Activated naive CD4-positive, alpha-beta T cell treated with anti-CD3 and anti-CD28 coated beads, Interleukin-2, amount 10 ng/mL, durations not matched to agents 7 days and 5 days (primary cell): ENCODE data around the gene SHROOM2.
A peak's percentile ranks its signal among the peaks of the same experiment; 100 is the strongest.

Experiments
- CTCF ChIA-PET: fragments of 350-600 bp; sonication (Branson Sonifier 250); formaldehyde crosslinking; loops from one replicate; lab custom pipeline; 2021; ENCODE audit warnings: antibody characterized with exemption; lab: Charles Lee
- DNase-seq: peaks from one replicate; pipeline ENCODE4 v3.0.0-alpha.2; 2020
- H3K27ac Mint-ChIP-seq: one replicate; pipeline ENCODE4 v1.8.0; 2021; ENCODE audit warnings: mild to moderate bottlenecking, moderate library complexity, mixed read lengths
- H3K27me3 Mint-ChIP-seq: one replicate; pipeline ENCODE4 v1.8.0; 2021; ENCODE audit warnings: mild to moderate bottlenecking, mixed read lengths
- H3K36me3 Mint-ChIP-seq: one replicate; pipeline ENCODE4 v1.8.0; 2021; ENCODE audit warnings: mixed read lengths
- H3K4me1 Mint-ChIP-seq: one replicate; pipeline ENCODE4 v1.8.0; 2021; ENCODE audit warnings: mixed read lengths
- H3K4me3 Mint-ChIP-seq: one replicate; pipeline ENCODE4 v1.8.0; 2021; ENCODE audit warnings: mild to moderate bottlenecking, moderate library complexity, mixed read lengths
- H3K9me3 Mint-ChIP-seq: one replicate; pipeline ENCODE4 v1.8.0; 2021; ENCODE audit warnings: mixed read lengths

The SHROOM2 gene

GRCh38 chrX:9875801-9876200 lies 89.6 kb downstream of the SHROOM2 start:
- Mint-ChIP-seq H3K9me3 (no peaks in the 10 kb centered on the region), H3K36me3 (no peaks in the 10 kb centered on the region), H3K4me1 (peaks cover 10% of the 10 kb centered on the region), H3K27ac (no peak overlapping the region), H3K27me3 (peaks cover 15% of the 10 kb centered on the region), H3K4me3 (no peak overlapping the region)
- CTCF ChIA-PET, result interaction anchor here (1.3 kb wide), 1 partner anchor 245 kb away, joined by 5 read pairs; no protein-coding TSS in a partner anchor
- no peak for DNase-seq

GRCh38 chrX:9876201-9876600 lies 90.0 kb downstream of the SHROOM2 start:
- peaks cover 10% of the 10 kb centered on the region for H3K4me1 Mint-ChIP-seq
- H3K27ac Mint-ChIP-seq, result no peak overlapping the region
- H3K27me3 Mint-ChIP-seq, result peaks cover 16% of the 10 kb centered on the region
- no peak for DNase-seq
- H3K36me3 Mint-ChIP-seq, result no peaks in the 10 kb centered on the region
- H3K9me3 Mint-ChIP-seq, result no peaks in the 10 kb centered on the region
- H3K4me3 Mint-ChIP-seq, result no peak overlapping the region
- CTCF ChIA-PET, result interaction anchor here (1.0 to 1.3 kb wide), 2 partner anchors 11 to 244 kb away, joined by 3 to 5 read pairs; no protein-coding TSS in a partner anchor

- CTCF ChIA-PET, result interaction anchor here (0.9 kb wide), 1 partner anchor 119 kb away, joined by 3 read pairs; no protein-coding TSS in a partner anchor
These were observed 92.1 kb downstream of the SHROOM2 start for GRCh38 chrX:9878146-9878820.

DNA sequence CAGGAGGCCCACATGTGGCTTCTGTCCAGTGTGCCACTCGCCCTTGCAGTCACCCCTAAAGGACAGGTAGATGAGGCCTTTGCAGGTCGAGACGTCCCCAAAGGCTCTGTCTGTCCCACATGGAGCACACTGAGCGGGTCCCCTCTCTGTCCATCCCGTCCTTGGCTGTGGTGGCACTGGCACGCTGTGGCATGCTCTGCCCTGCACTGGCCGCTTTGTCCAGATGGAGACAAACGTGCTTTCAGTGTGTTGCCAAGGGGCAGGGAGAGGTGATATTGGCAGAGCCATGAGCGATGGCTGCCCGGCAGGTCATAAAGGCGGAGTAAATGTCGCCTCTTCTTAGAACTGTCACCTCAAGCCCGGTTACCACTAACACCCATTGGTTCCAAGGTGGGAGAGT lies 94.0 kb downstream of the SHROOM2 start:
- DNase-seq, result no peak
- Mint-ChIP-seq H3K36me3 (no peaks in the 10 kb centered on the region), H3K9me3 (no peaks in the 10 kb centered on the region), H3K27ac (no peak overlapping the region), H3K4me1 (peaks cover 10% of the 10 kb centered on the region), H3K4me3 (no peak overlapping the region), H3K27me3 (peaks cover 22% of the 10 kb centered on the region)
- CTCF ChIA-PET, result no interaction called here

More at GRCh38 chrX:9878146-9878820, 92.1 kb downstream of the SHROOM2 start:
- H3K4me3 Mint-ChIP-seq, result no peak overlapping the region
- no peaks in the 10 kb centered on the region for H3K9me3 Mint-ChIP-seq
- H3K4me1 Mint-ChIP-seq, result peaks cover 10% of the 10 kb centered on the region
- H3K27me3 Mint-ChIP-seq, result peaks cover 20% of the 10 kb centered on the region
- H3K36me3 Mint-ChIP-seq, result no peaks in the 10 kb centered on the region
- DNase-seq, result no peak
- H3K27ac Mint-ChIP-seq, result no peak overlapping the region

DNA sequence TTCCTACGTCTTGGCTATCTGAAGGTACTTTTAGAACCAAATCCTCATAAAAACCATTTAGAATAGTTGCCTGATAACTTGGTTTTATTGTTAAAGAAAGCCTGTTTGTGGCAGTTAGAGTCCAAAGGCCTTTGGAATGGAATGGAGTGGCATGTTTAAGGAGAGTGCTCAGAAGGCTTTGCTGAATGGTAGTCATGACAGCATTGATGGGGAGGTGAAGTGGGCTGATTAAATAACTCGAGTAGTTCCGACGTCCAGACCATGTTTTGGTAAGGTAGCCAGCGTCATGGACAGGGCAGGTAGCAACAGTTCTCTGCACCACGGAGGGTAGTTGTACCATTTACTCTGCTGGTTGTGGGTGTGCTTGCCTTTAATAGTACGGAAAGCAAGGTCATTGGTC lies 94.6 kb downstream of the SHROOM2 start:
- no peaks in the 10 kb centered on the region for H3K9me3 Mint-ChIP-seq
- DNase-seq, result no peak
- H3K27ac Mint-ChIP-seq, result no peak overlapping the region
- no peaks in the 10 kb centered on the region for H3K36me3 Mint-ChIP-seq
- H3K4me3 Mint-ChIP-seq, result no peak overlapping the region
- peaks cover 7% of the 10 kb centered on the region for H3K4me1 Mint-ChIP-seq
- peaks cover 23% of the 10 kb centered on the region for H3K27me3 Mint-ChIP-seq
- CTCF ChIA-PET, result no interaction called here

GRCh38 chrX:9882669-9883446 lies 96.6 kb downstream of the SHROOM2 start:
- Mint-ChIP-seq H3K4me1 (peaks cover 3% of the 10 kb centered on the region), H3K4me3 (no peak overlapping the region), H3K9me3 (no peaks in the 10 kb centered on the region), H3K36me3 (no peaks in the 10 kb centered on the region), H3K27me3 (peaks cover 17% of the 10 kb centered on the region), H3K27ac (no peak overlapping the region)
- DNase-seq, result no peak
- CTCF ChIA-PET, result interaction anchor here (1.6 to 2.1 kb wide), 2 partner anchors 9 to 237 kb away, joined by 4 to 6 read pairs; no protein-coding TSS in a partner anchor

GRCh38 chrX:9884031-9884779 lies 98.0 kb downstream of the SHROOM2 start:
- DNase-seq, result no peak
- no peak overlapping the region for H3K4me3 Mint-ChIP-seq
- CTCF ChIA-PET, result interaction anchor here (0.7 to 2.1 kb wide), 3 partner anchors 11 to 408 kb away, joined by 3 to 6 read pairs (median 4); no protein-coding TSS in a partner anchor
- no peak overlapping the region for H3K27ac Mint-ChIP-seq
- peaks cover 17% of the 10 kb centered on the region for H3K27me3 Mint-ChIP-seq
- H3K9me3 Mint-ChIP-seq, result no peaks in the 10 kb centered on the region
- no peaks in the 10 kb centered on the region for H3K36me3 Mint-ChIP-seq
- peaks cover 3% of the 10 kb centered on the region for H3K4me1 Mint-ChIP-seq

DNA sequence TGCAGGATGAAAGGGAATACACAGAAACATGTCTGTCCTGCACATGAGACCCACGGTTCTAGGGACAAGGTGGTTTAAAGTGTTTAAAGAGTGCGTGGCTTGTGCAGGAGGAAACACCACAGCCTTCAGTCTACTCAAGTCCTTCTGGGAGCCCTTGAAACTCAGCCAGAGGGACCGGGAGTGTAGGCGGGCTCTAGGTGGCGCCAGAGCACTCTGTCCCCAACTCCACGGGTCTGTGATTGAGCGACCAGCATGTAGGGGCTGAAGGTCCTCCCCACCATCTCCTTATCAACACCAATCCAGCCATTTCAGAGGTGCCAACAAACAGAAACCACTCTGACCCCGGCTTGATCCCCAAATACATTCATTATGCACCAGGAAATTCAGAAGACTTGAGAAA lies 98.9 kb downstream of the SHROOM2 start:
- H3K27ac Mint-ChIP-seq, result no peak overlapping the region
- no peak overlapping the region for H3K4me3 Mint-ChIP-seq
- H3K36me3 Mint-ChIP-seq, result no peaks in the 10 kb centered on the region
- peaks cover 17% of the 10 kb centered on the region for H3K27me3 Mint-ChIP-seq
- CTCF ChIA-PET, result no interaction called here
- DNase-seq, result peak; percentile 59
- no peaks in the 10 kb centered on the region for H3K9me3 Mint-ChIP-seq
- H3K4me1 Mint-ChIP-seq, result peaks cover 3% of the 10 kb centered on the region

- Mint-ChIP-seq H3K9me3 (no peaks in the 10 kb centered on the region), H3K27ac (no peak overlapping the region), H3K4me1 (peaks cover 3% of the 10 kb centered on the region), H3K36me3 (no peaks in the 10 kb centered on the region), H3K4me3 (no peak overlapping the region), H3K27me3 (peaks cover 13% of the 10 kb centered on the region)
- CTCF ChIA-PET, result interaction anchor here (2.0 kb wide), 1 partner anchor 231 kb away, joined by 8 read pairs; no protein-coding TSS in a partner anchor
- DNase-seq, result no peak
These were observed 101.5 kb downstream of the SHROOM2 start for GRCh38 chrX:9887659-9888297.

DNA sequence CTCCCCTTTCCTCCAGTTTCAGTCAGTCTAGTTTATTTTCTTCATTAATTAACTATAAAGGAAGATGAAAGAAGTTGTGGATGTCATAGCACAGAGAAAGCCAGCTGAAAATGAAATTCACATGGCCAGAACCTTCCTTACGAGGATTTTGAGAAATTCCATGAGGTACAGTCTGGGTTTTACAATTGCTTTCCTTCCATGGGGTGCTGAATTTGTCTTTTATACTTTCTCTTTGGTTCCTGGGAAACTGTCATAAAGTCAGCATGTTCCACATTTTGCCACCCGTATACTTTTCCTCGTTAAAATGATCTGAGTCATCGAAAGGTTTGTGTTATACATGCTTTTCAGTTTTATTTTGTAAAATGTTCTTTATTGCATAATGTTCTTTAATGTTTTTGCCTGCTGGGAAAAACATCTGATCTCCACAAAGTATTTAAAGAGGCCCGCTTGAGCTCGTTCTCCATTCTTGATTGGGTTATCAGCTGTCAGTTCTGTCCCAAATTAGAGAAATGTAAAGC lies 102.8 kb downstream of the SHROOM2 start:
- Mint-ChIP-seq H3K9me3 (no peaks in the 10 kb centered on the region), H3K27me3 (peaks cover 4% of the 10 kb centered on the region), H3K27ac (no peak overlapping the region), H3K36me3 (no peaks in the 10 kb centered on the region), H3K4me1 (no peaks in the 10 kb centered on the region), H3K4me3 (no peak overlapping the region)
- no peak for DNase-seq
- CTCF ChIA-PET, result no interaction called here

- no peak for DNase-seq
- CTCF ChIA-PET, result no interaction called here
- H3K9me3 Mint-ChIP-seq, result no peaks in the 10 kb centered on the region
- peaks cover 3% of the 10 kb centered on the region for H3K27me3 Mint-ChIP-seq
- H3K36me3 Mint-ChIP-seq, result no peaks in the 10 kb centered on the region
- H3K4me1 Mint-ChIP-seq, result no peaks in the 10 kb centered on the region
- H3K27ac Mint-ChIP-seq, result no peak overlapping the region
- H3K4me3 Mint-ChIP-seq, result no peak overlapping the region
These were observed 104.5 kb downstream of the SHROOM2 start for GRCh38 chrX:9890681-9891091.

GRCh38 chrX:9895225-9895912 lies 109.1 kb downstream of the SHROOM2 start:
- Mint-ChIP-seq H3K36me3 (no peaks in the 10 kb centered on the region), H3K4me1 (no peaks in the 10 kb centered on the region), H3K4me3 (no peak overlapping the region), H3K27ac (no peak overlapping the region), H3K27me3 (peaks cover 11% of the 10 kb centered on the region), H3K9me3 (no peaks in the 10 kb centered on the region)
- CTCF ChIA-PET, result no interaction called here
- no peak for DNase-seq

DNA sequence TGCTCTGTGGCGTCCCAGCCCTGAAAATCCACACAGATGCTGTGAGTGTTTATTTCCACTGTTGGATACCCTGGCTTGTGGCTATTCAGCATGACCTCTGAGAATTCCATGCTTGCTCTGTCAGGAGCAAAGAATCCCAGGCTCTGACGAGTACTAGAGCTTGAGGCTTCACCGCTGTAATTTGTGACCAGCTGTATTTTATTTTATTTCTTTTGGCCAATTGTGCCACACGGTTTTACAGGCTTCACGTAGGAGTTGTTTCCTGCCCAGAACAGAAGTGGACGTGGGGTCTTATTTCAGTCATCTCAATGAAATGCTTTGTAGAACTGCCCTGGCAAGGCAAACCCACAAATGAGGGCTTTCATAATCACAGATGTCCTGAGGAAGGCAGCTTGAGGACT lies 111.5 kb downstream of the SHROOM2 start:
- Mint-ChIP-seq H3K9me3 (no peaks in the 10 kb centered on the region), H3K27me3 (peaks cover 13% of the 10 kb centered on the region), H3K4me1 (no peaks in the 10 kb centered on the region), H3K27ac (no peak overlapping the region), H3K36me3 (no peaks in the 10 kb centered on the region), H3K4me3 (no peak overlapping the region)
- DNase-seq, result no peak
- CTCF ChIA-PET, result interaction anchor here (0.7 kb wide), 1 partner anchor 73 kb away, joined by 3 read pairs; no protein-coding TSS in a partner anchor
